A549 (cell line): Measurements from ENCODE around the gene MRPS6. TPM values are rescaled to one million over a fixed set of nuclear protein-coding genes. Genes with fewer than 3 reads are reported as not detected.

Experiments
- ATAC-seq, 2 experiments: fragments of 200-7000 bp in 1 of 2; fragments of >200 bp in 1 of 2; cut with Nextera tagmentation in 1 of 2; cut with Tn5 transposase in 1 of 2; 3 replicates each; pipeline versions ENCODE4 v1.8.0 to v1.9.1; 2018 to 2020; ENCODE audit warnings: mild to moderate bottlenecking in 1 of 2, moderate library complexity in 1 of 2
- CTCF ChIA-PET: fragments of 300-600 bp; sonication (Branson Sonifier 250); formaldehyde crosslinking; extraction: SDS; loops from one replicate; lab custom pipeline; 2021; ENCODE audit warnings: antibody characterized with exemption, inconsistent platforms; lab: Yijun Ruan, JAX
- POLR2A ChIA-PET: fragments of 350-600 bp; formaldehyde crosslinking; extraction: SDS; loops from one replicate; lab custom pipeline; 2021; ENCODE audit warnings: antibody characterized with exemption, inconsistent platforms; lab: Yijun Ruan, JAX
- DNase-seq, 2 experiments: peaks; one replicate each; pipeline versions ENCODE4 v3.0.0 to v3.0.0-alpha.2; 2011 to 2016; ENCODE audit warnings: low read depth in 1 of 2, low spot score in 1 of 2
- FAIRE-seq: peaks from 2 replicates; lab custom pipeline; 2011; peaks lifted over from hg19 to GRCh38; lab: Jason Lieb, UNC
- H3K27ac ChIP-seq, 2 experiments: fragments of >200 bp; sonication (Bioruptor Twin); formaldehyde crosslinking; 3 replicates each; pipeline ENCODE4 v1.5.1; 2016 to 2017
- H3K4me1 ChIP-seq: fragments of >200 bp; sonication (Bioruptor Twin); formaldehyde crosslinking; 3 replicates; pipeline ENCODE4 v1.6.1; 2016
- H3K4me2 ChIP-seq: fragments of >200 bp; sonication (Bioruptor Twin); formaldehyde crosslinking; 3 replicates; pipeline ENCODE4 v1.6.1; 2016
- H3K4me3 ChIP-seq: fragments of >200 bp; sonication (Bioruptor Twin); formaldehyde crosslinking; 3 replicates; pipeline ENCODE4 v1.5.1; 2016
- H3K9me3 ChIP-seq: fragments of >200 bp; sonication (Bioruptor Twin); formaldehyde crosslinking; 3 replicates; pipeline ENCODE4 v1.6.1; 2016
- BHLHE40 ChIP-seq: IDR thresholded peaks from 2 replicates; pipeline ENCODE4 v1.6.1; 2012; ENCODE audit warnings: low read depth, low read length, inconsistent platforms
- CHD2 ChIP-seq: fragments of 150-350 bp; IDR thresholded peaks from 2 replicates; pipeline ENCODE4 v1.6.1; 2014; ENCODE audit warnings: low read length; ENCODE audit not compliant: partially characterized antibody
- FOSB ChIP-seq: fragments of 250-450 bp; sonication (Bioruptor Pico); IDR thresholded peaks from 2 replicates; pipeline ENCODE4 v1.5.0; 2020; ENCODE audit warnings: mild to moderate bottlenecking, moderate library complexity
- FOSL2 ChIP-seq, 2 experiments: fragments of 450-650 bp in 1 of 2; fragments of >200 bp in 1 of 2; sonication (Bioruptor Twin) in 1 of 2; formaldehyde crosslinking; IDR thresholded peaks; 2 replicates each; pipeline versions ENCODE4 v1.5.0 to v1.6.1; 2016 to 2020; ENCODE audit warnings: mild to moderate bottlenecking in 1 of 2, moderate library complexity in 1 of 2
- HDAC2 ChIP-seq: fragments of 200-600 bp; sonication (generic); IDR thresholded peaks from 2 replicates; pipeline ENCODE4 v1.6.1; 2016
- HOXA7 ChIP-seq: fragments of 250-450 bp; sonication (Bioruptor Pico); IDR thresholded peaks from 2 replicates; pipeline ENCODE4 v1.5.0; 2020; ENCODE audit warnings: mild to moderate bottlenecking, moderate library complexity
- KDM1A ChIP-seq: fragments of 200-600 bp; sonication (generic); IDR thresholded peaks from 2 replicates; pipeline ENCODE4 v1.6.1; 2016; ENCODE audit warnings: low read depth, mild to moderate bottlenecking
- MYC ChIP-seq: IDR thresholded peaks from 2 replicates; pipeline ENCODE4 v1.6.1; 2012; ENCODE audit warnings: mild to moderate bottlenecking, inconsistent platforms, low read length, improper control_type of control experiment, borderline replicate concordance
- NR3C1 ChIP-seq: fragments of >200 bp; sonication (Bioruptor Twin); formaldehyde crosslinking; IDR thresholded peaks from 3 replicates; pipeline ENCODE4 v1.6.1; 2017
- SMC3 ChIP-seq: fragments of >200 bp; sonication (Bioruptor Twin); formaldehyde crosslinking; IDR thresholded peaks from 3 replicates; pipeline ENCODE4 v1.6.1; 2018; ENCODE audit warnings: inconsistent platforms
- TP53 ChIP-seq: fragments of 250-450 bp; sonication (Bioruptor Pico); IDR thresholded peaks from 2 replicates; pipeline ENCODE4 v1.5.0; 2021; ENCODE audit warnings: mild to moderate bottlenecking, moderate library complexity
- ZC3H11A ChIP-seq: fragments of 450-650 bp; IDR thresholded peaks from 2 replicates; pipeline ENCODE4 v1.6.1; 2014; ENCODE audit warnings: antibody characterized with exemption, mild to moderate bottlenecking
- WGBS: methylation state at CpG from one replicate; pipeline ENCODE4 v1.1.6; 2017; ENCODE audit errors: missing lambda C conversion rate; 5-methylcytosine and 5-hydroxymethylcytosine counted together
- polyA plus RNA-seq, 4 experiments: library from polyadenylated mRNA; depleted of rRNA in 3 of 4; stranded (reverse); fragments of >200 nt; fragmentation: RNase III in 1 of 4; extraction: RNeasy Plus Mini Kit Qiagen cat#74134 plus additional on column Dnase treatment in 1 of 4; gene quantifications; 2 replicates in 3 of 4; 3 replicates in 1 of 4; pipeline ENCODE4 v1.2.3, GENCODE V29; 2011 to 2017
- TF ChIP-seq, protein P1 (sequence below): fragments of 250-450 bp; sonication (Bioruptor Pico); IDR thresholded peaks from 2 replicates; pipeline ENCODE4 v1.5.0; 2021; ENCODE audit warnings: mild to moderate bottlenecking, moderate library complexity, borderline replicate concordance
- TF ChIP-seq, protein P2 (sequence below): IDR thresholded peaks from 2 replicates; pipeline ENCODE4 v1.6.1; 2012; ENCODE audit warnings: low read depth, borderline replicate concordance
- TF ChIP-seq, protein P3 (sequence below): fragments of >200 bp; sonication (Bioruptor Twin); formaldehyde crosslinking; IDR thresholded peaks from 3 replicates; pipeline ENCODE4 v1.6.1; 2016
- TF ChIP-seq, protein P4 (sequence below): fragments of 200-600 bp; sonication (generic); IDR thresholded peaks from 2 replicates; pipeline ENCODE4 v1.6.1; 2016; ENCODE audit warnings: antibody characterized with exemption, mild to moderate bottlenecking, moderate library complexity

Gene MRPS6
- polyA plus RNA-seq, 2 of the 4 experiments (the other 2 are of a cell fraction), result 26.9 to 57.4 TPM

DNA sequence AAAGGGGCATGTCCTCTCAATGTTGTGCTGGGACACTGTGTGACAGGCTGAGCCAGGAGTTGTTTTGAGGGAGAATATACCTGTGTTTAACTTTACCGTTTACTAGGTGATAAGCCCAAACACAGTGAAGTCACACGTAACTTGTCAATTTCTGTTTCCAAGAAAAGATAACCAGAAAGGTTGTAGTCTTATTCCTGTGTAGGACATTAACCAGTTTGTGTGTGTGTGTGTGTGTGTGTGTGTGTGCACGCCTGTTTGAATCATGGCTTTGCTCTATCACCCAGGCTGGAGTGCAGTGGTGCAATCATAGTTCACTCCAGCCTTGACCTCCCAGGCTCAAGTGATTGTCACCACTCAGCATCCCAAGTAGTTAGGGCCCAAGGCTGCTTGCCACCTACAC is 83.6 kb downstream of the MRPS6 start:
- CTCF ChIA-PET, result interaction anchor here (0.7 kb wide), 1 partner anchor 963 kb away, joined by 6 read pairs; no protein-coding TSS in a partner anchor
- DNase-seq (no peak), ATAC-seq (no peak), FAIRE-seq (no peak)
- POLR2A ChIA-PET, result no interaction called here
- TF ChIP-seq, protein P1, sequence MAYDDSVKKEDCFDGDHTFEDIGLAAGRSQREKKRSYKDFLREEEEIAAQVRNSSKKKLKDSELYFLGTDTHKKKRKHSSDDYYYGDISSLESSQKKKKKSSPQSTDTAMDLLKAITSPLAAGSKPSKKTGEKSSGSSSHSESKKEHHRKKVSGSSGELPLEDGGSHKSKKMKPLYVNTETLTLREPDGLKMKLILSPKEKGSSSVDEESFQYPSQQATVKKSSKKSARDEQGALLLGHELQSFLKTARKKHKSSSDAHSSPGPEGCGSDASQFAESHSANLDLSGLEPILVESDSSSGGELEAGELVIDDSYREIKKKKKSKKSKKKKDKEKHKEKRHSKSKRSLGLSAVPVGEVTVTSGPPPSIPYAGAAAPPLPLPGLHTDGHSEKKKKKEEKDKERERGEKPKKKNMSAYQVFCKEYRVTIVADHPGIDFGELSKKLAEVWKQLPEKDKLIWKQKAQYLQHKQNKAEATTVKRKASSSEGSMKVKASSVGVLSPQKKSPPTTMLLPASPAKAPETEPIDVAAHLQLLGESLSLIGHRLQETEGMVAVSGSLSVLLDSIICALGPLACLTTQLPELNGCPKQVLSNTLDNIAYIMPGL (CRISPR knock-in tag), result no peak
- TF ChIP-seq, protein P2, sequence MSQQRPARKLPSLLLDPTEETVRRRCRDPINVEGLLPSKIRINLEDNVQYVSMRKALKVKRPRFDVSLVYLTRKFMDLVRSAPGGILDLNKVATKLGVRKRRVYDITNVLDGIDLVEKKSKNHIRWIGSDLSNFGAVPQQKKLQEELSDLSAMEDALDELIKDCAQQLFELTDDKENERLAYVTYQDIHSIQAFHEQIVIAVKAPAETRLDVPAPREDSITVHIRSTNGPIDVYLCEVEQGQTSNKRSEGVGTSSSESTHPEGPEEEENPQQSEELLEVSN, result no peak
- no peak for TF ChIP-seq FOSL2 (IDR thresholded peaks at IDR 0.05)
- no peak for TF ChIP-seq FOSL2 (CRISPR knock-in tag; IDR thresholded peaks at IDR 0.05)
- TF ChIP-seq KDM1A, result no peak
- TF ChIP-seq SMC3, result no peak
- TF ChIP-seq, protein P3, sequence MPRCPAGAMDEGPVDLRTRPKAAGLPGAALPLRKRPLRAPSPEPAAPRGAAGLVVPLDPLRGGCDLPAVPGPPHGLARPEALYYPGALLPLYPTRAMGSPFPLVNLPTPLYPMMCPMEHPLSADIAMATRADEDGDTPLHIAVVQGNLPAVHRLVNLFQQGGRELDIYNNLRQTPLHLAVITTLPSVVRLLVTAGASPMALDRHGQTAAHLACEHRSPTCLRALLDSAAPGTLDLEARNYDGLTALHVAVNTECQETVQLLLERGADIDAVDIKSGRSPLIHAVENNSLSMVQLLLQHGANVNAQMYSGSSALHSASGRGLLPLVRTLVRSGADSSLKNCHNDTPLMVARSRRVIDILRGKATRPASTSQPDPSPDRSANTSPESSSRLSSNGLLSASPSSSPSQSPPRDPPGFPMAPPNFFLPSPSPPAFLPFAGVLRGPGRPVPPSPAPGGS, result no peak
- no peak for TF ChIP-seq HOXA7 (CRISPR knock-in tag)
- TF ChIP-seq, protein P4, sequence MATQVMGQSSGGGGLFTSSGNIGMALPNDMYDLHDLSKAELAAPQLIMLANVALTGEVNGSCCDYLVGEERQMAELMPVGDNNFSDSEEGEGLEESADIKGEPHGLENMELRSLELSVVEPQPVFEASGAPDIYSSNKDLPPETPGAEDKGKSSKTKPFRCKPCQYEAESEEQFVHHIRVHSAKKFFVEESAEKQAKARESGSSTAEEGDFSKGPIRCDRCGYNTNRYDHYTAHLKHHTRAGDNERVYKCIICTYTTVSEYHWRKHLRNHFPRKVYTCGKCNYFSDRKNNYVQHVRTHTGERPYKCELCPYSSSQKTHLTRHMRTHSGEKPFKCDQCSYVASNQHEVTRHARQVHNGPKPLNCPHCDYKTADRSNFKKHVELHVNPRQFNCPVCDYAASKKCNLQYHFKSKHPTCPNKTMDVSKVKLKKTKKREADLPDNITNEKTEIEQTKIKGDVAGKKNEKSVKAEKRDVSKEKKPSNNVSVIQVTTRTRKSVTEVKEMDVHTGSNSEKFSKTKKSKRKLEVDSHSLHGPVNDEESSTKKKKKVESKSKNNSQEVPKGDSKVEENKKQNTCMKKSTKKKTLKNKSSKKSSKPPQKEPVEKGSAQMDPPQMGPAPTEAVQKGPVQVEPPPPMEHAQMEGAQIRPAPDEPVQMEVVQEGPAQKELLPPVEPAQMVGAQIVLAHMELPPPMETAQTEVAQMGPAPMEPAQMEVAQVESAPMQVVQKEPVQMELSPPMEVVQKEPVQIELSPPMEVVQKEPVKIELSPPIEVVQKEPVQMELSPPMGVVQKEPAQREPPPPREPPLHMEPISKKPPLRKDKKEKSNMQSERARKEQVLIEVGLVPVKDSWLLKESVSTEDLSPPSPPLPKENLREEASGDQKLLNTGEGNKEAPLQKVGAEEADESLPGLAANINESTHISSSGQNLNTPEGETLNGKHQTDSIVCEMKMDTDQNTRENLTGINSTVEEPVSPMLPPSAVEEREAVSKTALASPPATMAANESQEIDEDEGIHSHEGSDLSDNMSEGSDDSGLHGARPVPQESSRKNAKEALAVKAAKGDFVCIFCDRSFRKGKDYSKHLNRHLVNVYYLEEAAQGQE, result no peak
- TF ChIP-seq MYC, result no peak
- no peak for TF ChIP-seq HDAC2
- TF ChIP-seq BHLHE40, result no peak
- TF ChIP-seq ZC3H11A, result no peak
- TF ChIP-seq CHD2, result no peak
- TF ChIP-seq NR3C1, result no peak
- no peak for TF ChIP-seq TP53 (CRISPR knock-in tag)
- Histone ChIP-seq H3K4me1 (no peaks in the 10 kb centered on the region), H3K4me3 (no peak overlapping the region), H3K27ac (no peak overlapping the region), H3K9me3 (no peaks in the 10 kb centered on the region), H3K4me2 (no peak overlapping the region)
- 72% methylated on average over 3 of the region's 3 CpGs for WGBS

DNA sequence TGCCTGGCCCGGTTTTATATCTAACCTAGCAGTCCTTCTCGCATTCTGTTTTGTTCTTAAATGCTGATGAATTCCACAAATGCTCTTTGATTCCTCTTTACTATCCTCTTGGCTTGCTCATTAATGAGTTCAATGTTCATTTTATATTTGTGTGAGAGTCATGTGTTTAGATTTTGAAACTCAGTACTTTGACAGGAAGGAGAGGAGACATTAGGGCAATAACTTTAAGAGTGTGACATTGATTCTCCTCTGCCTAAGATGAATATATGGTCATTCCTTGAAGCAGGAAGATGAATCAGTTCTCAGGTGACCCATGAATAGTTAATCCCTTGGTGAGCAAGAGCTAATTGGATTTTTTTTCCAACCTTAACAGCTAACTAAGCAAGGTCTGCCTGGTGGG is 84.1 kb downstream of the MRPS6 start:
- CTCF ChIA-PET, result no interaction called here
- Histone ChIP-seq H3K4me2 (no peak overlapping the region), H3K4me3 (no peak overlapping the region), H3K4me1 (no peaks in the 10 kb centered on the region), H3K27ac (no peak overlapping the region), H3K9me3 (no peaks in the 10 kb centered on the region)
- DNase-seq, result no peak
- POLR2A ChIA-PET, result no interaction called here
- no peak for ATAC-seq
- no peak for FAIRE-seq
- 97% methylated on average over 2 of the region's 2 CpGs for WGBS
- TF ChIP-seq KDM1A, result no peak
- no peak for TF ChIP-seq FOSB (CRISPR knock-in tag)
